ELR (cell line): ENCODE data around the gene ZNF735.
"Not testable (repeated sequence)": the region's sequence is repeated elsewhere in the genome, so short reads cannot be mapped to it uniquely, and the experiment has no call there.

Experiments
- DNase-seq: peaks from one replicate; pipeline ENCODE4 v3.0.0-alpha.2; 2015; ENCODE audit warnings: low read depth

Gene ZNF735

GRCh38 chr7:64206903-64207302, at the start of gene ZNF735:
Gene ZNF735 (plus strand): TSS chr7:64207203. CDS start chr7:64207203, 0 bp downstream.
- no peak for DNase-seq

- DNase-seq = not testable (repeated sequence)
Observed at GRCh38 chr7:64170974-64171373, 36.0 kb upstream of the ZNF735 start.

DNA sequence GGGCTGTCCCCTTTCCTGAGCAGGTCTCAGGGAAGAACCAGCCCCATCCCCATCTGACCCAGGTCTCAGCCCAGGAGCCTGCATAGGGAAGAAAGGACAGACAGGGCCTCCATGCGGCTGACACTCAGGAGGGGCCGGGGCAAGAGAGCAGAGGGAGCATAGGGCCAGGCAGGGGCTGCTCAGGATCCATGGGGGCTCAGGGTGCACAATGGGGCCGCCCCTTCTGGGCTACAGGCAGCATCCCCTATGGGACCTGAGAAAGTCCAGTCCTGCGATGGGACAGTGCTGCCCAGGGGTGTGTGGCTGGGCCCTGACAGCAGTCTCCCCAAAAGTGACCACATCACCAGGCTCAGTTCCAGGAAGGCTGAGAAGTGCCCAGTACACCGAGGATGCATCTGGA, 32.7 kb upstream of the ZNF735 start:
- DNase-seq = no peak

DNA sequence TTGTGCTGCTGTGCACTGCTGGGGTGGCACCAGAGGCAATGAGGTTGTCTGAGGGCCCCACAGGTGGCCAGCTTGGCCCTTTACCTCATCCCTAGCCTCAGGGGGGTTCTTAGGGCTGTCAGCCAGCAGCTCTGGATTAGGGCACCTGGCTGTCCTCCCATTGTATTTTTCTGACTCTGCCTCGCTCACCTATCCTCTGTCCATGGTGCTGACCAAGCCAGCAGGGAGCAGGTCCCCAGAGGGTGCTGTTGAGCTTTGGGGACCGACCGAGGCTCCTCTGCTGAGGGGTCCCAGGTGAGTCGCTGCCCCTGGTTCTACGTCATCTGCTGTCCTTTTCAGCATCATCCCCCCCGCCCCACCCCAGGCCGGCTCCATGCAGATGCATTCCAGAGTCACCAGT, 32.1 kb upstream of the ZNF735 start:
- no peak for DNase-seq

DNA sequence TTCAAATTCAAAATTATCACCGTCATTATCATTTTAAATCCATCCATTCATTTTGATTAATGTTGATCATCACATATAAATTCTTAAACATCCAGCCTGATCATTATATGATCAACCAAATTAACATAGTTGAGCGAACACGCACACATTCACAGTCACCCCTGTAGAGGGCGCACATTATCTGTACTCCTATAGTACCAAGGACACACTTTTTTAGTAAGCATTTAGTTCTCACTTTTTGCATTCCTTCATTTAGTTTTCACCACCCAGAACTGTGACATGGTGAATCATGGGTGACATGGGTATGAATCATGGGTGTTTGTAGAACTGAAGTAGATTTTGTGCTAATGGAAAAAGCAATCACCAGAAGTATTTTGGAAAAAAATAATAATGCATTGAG, 26.0 kb upstream of the ZNF735 start:
- DNase-seq = peak; percentile 4

GRCh38 chr7:64181586-64181985, 25.4 kb upstream of the ZNF735 start:
- DNase-seq = no peak

- DNase-seq = no peak
Observed at GRCh38 chr7:64182036-64182790, 24.8 kb upstream of the ZNF735 start.

- DNase-seq = no peak
Observed at GRCh38 chr7:64183126-64183742, 23.8 kb upstream of the ZNF735 start.

GRCh38 chr7:64183827-64184372, 23.1 kb upstream of the ZNF735 start:
- no peak for DNase-seq

DNA sequence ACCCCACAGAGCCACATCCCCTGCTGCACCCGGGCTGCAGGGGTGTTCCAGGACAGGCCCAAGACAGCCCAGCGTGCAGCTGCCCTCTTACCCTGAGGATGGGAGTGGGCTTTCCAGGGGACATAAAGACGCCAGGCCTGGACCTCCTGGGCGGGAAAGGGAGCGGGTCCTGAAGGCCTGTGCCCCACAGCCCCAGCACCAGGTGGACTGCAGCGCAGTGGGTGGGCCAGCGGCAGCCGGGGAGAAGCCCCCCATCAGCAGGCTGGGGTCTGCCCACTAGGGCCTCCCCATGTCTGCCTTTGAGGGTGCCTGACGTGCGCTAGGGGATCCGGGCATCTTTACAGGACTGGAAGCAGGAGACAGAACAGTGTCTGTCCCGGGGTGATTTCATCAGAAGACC, 22.6 kb upstream of the ZNF735 start:
- DNase-seq = no peak

DNA sequence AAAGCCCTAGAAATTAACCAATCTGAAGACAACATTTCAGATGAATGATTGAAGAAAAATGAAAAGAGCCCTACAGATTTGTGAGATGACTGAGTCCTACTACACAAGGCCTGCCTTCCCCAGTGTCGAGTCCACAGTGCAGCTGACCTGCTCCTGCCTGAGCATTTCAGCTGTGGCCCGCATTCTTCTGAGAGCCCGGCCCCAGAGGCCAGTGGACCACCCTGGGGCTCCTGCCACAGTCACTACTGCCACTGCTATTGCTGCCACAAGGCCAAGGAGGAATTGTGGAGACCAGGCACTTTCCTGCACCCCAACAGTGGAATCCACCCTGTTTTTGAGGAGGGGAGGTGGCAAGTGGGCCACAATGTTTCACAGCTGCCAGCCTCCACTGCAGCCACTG, 19.6 kb upstream of the ZNF735 start:
- DNase-seq = no peak

DNA sequence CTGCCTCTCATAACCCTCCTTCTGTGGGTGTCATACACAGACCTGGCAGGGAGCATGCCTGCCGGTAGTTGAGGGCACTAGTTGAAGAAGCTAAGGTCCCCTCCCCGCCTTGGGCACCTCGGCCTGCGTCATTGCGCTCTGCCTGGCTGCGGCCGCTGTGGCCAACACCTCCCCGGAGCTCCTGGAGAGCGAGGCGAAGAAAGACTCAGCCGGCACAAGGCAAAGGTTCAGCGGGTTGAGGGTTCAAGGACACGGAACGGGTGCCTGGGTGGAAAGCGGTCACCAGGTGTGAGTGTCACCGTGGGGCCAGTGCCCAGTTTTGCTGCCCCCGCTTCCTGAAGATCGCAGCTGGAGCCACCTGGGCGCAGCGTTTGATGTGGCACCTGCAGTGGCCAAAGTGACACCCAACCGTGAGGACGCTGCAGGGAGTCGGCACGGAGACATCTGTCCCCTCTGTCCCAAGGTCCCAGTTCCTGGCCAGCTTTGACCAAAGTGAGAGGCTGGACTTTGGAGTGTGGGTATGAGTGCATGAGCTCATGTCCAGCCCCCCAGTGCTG, 14.8 kb upstream of the ZNF735 start:
- DNase-seq = no peak

DNA sequence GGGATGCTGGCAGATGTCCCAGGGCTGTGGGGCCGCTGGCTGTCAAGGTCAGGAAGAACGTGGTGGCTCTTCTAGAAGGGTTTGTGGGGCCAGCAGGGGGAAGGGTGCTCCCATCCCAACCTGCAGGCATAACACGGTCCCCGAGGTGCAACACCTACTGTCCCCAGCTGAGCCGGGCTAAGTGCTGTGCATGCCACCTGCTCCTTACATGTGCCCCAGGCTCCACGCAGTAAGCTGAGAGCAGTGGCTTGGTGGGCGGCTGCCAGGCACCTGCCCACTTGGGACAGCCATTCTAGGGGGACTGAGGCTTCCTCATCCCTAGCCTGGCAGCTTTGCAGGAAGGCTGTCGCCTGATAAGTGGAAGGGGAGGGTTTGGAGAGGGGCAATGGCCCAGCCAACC, 14.2 kb upstream of the ZNF735 start:
- no peak for DNase-seq

DNA sequence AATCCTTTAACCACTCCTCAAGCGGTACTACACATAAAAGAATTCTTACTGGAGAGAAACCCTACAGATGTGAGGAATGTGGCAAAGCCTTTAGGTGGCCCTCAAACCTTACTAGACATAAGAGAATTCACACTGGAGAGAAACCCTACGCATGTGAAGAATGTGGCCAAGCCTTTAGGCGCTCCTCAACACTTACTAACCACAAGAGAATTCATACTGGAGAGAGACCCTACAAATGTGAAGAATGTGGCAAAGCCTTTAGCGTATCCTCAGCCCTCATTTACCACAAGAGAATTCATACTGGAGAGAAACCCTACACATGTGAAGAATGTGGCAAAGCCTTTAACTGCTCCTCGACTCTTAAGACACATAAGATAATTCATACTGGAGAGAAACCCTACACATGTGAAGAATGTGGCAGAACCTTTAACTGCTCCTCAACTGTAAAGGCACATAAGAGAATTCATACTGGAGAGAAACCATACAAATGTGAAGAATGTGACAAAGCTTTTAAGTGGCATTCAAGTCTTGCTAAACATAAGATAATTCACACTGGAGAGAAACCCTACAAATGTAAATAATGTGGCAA, 12.8 kb downstream of the ZNF735 start:
- not testable (repeated sequence) for DNase-seq

DNA sequence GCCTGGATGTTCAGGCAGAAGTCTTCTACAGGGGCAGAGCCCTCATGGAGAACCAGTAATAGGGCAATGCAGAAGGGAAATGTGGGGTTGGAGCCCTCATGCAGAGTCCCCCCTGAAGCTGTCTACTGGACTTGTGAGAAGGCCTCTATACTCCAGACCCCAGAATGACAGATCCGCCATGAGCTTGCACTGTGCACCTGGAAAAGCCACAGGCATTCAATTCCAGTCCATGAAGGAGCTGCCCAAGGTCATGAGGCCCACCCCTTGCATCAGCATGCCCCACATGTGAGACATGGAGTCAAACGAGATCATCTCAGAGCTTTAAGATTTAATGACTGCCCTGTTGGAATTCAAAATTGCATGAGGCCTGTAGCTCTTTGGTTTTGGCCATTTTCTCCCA, 16.4 kb downstream of the ZNF735 start:
- no peak for DNase-seq

DNA sequence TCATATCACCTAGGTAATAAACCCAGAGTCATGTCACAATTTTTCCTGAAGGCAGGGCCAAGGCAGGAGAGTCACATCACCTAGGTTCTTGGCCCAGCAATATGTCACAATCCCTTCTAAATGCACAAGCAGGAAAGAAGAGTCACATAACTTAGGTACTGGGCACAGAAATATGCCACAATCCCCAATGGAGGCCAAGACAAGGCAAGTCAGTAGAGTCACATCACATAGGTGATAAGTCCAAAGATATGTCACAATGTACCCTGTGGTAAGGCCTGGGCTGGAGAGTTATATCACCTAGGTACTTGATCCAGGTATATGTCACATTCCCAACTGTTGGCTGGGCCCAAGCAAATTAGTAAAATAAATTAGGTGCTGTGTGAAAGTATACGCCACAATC, 21.2 kb downstream of the ZNF735 start, which contains the start of gene ZNF679:
Gene ZNF679 (plus strand): TSS at position 301 of the 400 bp plus-strand sequence. CDS start 20,644 bp downstream, outside the sequence.
- not testable (repeated sequence) for DNase-seq

- no peak for DNase-seq
Observed at GRCh38 chr7:64266341-64266919, 59.4 kb downstream of the ZNF735 start.
